Stomach smooth muscle (tissue), 2 donors: ENCODE results near the gene TOMM40.
"Not testable (repeated sequence)": the region's sequence is repeated elsewhere in the genome, so short reads cannot be mapped to it uniquely, and the experiment has no call there.

ENCODE experiments used
- H3K27ac ChIP-seq: one replicate; pipeline ENCODE4 v1.7.0; 2013; ENCODE audit warnings: mild to moderate bottlenecking, low read length, inconsistent platforms
- H3K27me3 ChIP-seq, 2 donors: one replicate each; pipeline ENCODE4 v1.7.0; 2013; ENCODE audit warnings: low read length in 2 of 2; ENCODE audit not compliant: insufficient read depth in 2 of 2, control insufficient read depth in 1 of 2
- H3K36me3 ChIP-seq, 2 donors: one replicate each; pipeline ENCODE4 v1.7.0; 2013; ENCODE audit warnings: low read length in 2 of 2; ENCODE audit not compliant: control insufficient read depth in 2 of 2, insufficient read depth in 2 of 2
- H3K4me1 ChIP-seq: one replicate; pipeline ENCODE4 v1.7.0; 2013; ENCODE audit warnings: low read length; ENCODE audit not compliant: control insufficient read depth, insufficient read depth
- H3K4me3 ChIP-seq, 2 donors: one replicate each; pipeline ENCODE4 v1.7.0; 2013; ENCODE audit warnings: low read length in 2 of 2
- H3K9ac ChIP-seq, 2 donors: one replicate each; pipeline ENCODE4 v1.7.0; 2013; ENCODE audit warnings: low read length in 2 of 2, mild to moderate bottlenecking in 1 of 2
- H3K9me3 ChIP-seq, 2 donors: one replicate each; pipeline ENCODE4 v1.7.0; 2013; ENCODE audit warnings: low read length in 2 of 2; ENCODE audit not compliant: control insufficient read depth in 2 of 2
- donor health status: healthy.
- donor health status: Pancreatic carcinoma.

Gene TOMM40

GRCh38 chr19:44855606-44856005 is 35.4 kb upstream of the TOMM40 start:
- Histone ChIP-seq H3K9ac (no peak overlapping the region), H3K27me3 (no peaks in the 10 kb centered on the region), H3K4me3 (no peak overlapping the region), H3K9me3 (no peaks in the 10 kb centered on the region), H3K27ac (no peak overlapping the region), H3K36me3 (peaks cover 0 to 8% of the 10 kb centered on the region in 2 donors), H3K4me1 (peaks cover 8% of the 10 kb centered on the region)

- no peaks in the 10 kb centered on the region for H3K9me3 ChIP-seq
- peaks cover 5% of the 10 kb centered on the region for H3K4me1 ChIP-seq
- H3K4me3 ChIP-seq: no peak overlapping the region
- no peaks in the 10 kb centered on the region for H3K27me3 ChIP-seq
- no peak overlapping the region for H3K27ac ChIP-seq
- no peak overlapping the region for H3K9ac ChIP-seq
- peaks cover 0 to 6% of the 10 kb centered on the region in 2 donors for H3K36me3 ChIP-seq
These were observed 34.5 kb upstream of the TOMM40 start for GRCh38 chr19:44856421-44857083.

DNA sequence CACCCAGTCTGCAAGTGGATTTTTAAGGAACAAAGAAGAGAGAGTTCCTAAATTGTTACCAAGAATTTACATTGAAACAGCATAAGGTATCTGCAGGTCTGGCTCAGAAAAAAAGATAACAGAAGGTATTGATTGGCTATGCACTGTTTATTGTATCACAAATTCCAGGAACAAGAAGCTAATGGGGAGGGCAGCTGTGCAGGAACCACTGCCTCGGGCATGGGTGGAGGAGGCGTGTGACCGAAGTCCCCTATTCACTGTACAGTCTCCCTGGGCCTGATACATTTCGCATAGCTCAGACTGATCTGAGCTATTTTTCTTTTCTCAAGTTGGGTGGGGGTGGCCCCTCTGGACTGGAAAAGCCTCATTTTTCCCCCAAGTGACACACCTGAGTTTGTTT is 33.2 kb upstream of the TOMM40 start:
- Histone ChIP-seq H3K4me1 (peaks cover 4% of the 10 kb centered on the region), H3K27ac (no peak overlapping the region), H3K9me3 (no peaks in the 10 kb centered on the region), H3K36me3 (peaks cover 0 to 6% of the 10 kb centered on the region in 2 donors), H3K4me3 (no peak overlapping the region), H3K27me3 (no peaks in the 10 kb centered on the region), H3K9ac (no peak overlapping the region)

DNA sequence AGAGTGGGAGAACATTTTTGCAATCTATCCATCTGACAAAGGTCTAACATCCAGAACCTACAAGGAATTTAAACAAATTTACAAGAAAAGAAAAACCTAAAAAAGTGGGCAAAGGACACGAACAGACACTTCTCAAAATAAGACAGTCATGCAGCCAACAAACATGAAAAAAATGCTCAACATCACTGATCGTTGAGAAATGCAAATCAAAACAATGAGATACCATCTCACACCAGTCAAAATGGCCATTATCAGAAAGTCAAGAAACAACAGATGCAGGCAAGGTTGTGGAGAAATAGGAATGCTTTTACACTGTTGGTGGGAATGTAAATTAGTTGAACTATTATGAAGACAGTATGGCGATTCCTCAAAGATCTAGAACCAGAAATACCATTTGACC is 29.5 kb upstream of the TOMM40 start:
- H3K4me1 ChIP-seq: not testable (repeated sequence)

GRCh38 chr19:44863990-44864389 is 27.1 kb upstream of the TOMM40 start:
- H3K27me3 ChIP-seq: no peaks in the 10 kb centered on the region

More for the DNA sequence above, 29.5 kb upstream of the TOMM40 start:
- not testable (repeated sequence) for H3K27ac ChIP-seq, H3K27me3 ChIP-seq, H3K9me3 ChIP-seq, H3K9ac ChIP-seq, H3K4me3 ChIP-seq
- peaks cover 11 to 14% of the 10 kb centered on the region in 2 donors for H3K36me3 ChIP-seq

GRCh38 chr19:44865196-44865767 is 25.8 kb upstream of the TOMM40 start:
- H3K36me3 ChIP-seq: peaks cover 13 to 16% of the 10 kb centered on the region in 2 donors
- H3K9me3 ChIP-seq: no peaks in the 10 kb centered on the region
- no peaks in the 10 kb centered on the region for H3K27me3 ChIP-seq
- H3K27ac ChIP-seq: no peak overlapping the region
- no peak overlapping the region for H3K9ac ChIP-seq
- peaks cover 2% of the 10 kb centered on the region for H3K4me1 ChIP-seq
- no peak overlapping the region for H3K4me3 ChIP-seq

More at GRCh38 chr19:44863990-44864389, 27.1 kb upstream of the TOMM40 start:
- Histone ChIP-seq H3K4me3 (no peak overlapping the region), H3K9ac (no peak overlapping the region), H3K36me3 (peaks cover 14 to 16% of the 10 kb centered on the region in 2 donors), H3K27ac (no peak overlapping the region), H3K4me1 (no peaks in the 10 kb centered on the region), H3K9me3 (no peaks in the 10 kb centered on the region)

GRCh38 chr19:44866664-44867063 is 24.4 kb upstream of the TOMM40 start:
- Histone ChIP-seq H3K4me1 (peaks cover 2% of the 10 kb centered on the region), H3K4me3 (no peak overlapping the region), H3K27me3 (no peaks in the 10 kb centered on the region), H3K27ac (no peak overlapping the region), H3K36me3 (peaks cover 15 to 18% of the 10 kb centered on the region in 2 donors), H3K9ac (no peak overlapping the region), H3K9me3 (no peaks in the 10 kb centered on the region)

GRCh38 chr19:44867578-44867977 is 23.5 kb upstream of the TOMM40 start:
- peaks cover 24 to 27% of the 10 kb centered on the region in 2 donors for H3K36me3 ChIP-seq

DNA sequence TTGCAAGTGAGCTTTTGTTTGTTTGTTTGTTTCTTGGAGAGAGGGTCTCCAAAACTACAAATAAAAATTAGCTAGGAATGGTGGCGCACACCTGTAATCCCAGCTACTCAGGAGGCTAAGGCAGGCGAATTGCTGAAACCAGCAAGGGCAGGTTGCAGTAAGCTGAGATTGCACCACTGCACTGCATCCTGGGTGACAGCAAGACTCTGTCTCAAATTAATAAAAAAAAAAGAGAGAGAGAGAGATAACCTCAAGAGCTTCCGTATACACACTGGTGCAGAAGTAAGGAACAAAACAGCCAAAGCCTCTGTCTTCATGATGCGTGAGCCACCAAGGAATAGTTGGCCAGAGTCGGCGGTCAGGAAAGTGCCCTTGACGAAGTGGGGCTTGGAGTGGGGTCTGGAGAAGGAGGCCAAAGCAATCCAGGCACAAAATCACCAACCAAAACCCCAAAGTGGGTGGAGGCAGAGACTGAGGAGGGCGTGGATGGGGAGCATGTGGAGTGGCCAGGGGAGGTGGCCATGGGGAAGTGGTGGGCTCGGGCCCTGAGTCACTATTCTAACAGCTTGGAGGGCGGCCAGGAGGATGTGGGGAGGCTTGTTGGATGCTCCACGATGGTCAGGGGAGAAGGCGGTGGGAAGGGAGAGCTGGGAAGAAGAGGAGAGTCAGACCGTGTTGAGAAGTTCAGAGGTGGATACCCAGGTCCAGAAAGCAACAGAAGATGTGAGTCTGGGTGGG is 21.2 kb upstream of the TOMM40 start:
- no peak overlapping the region for H3K4me3 ChIP-seq
- H3K36me3 ChIP-seq: peaks cover 39 to 45% of the 10 kb centered on the region in 2 donors
- peaks cover 2% of the 10 kb centered on the region for H3K4me1 ChIP-seq
- no peaks in the 10 kb centered on the region for H3K27me3 ChIP-seq
- peak overlapping the region in 1 of 2 donors; percentile 9 for H3K9ac ChIP-seq
- no peaks in the 10 kb centered on the region for H3K9me3 ChIP-seq
- no peak overlapping the region for H3K27ac ChIP-seq

More at GRCh38 chr19:44867578-44867977, 23.5 kb upstream of the TOMM40 start:
- Histone ChIP-seq H3K9ac (no peak overlapping the region), H3K27ac (no peak overlapping the region), H3K4me3 (no peak overlapping the region), H3K4me1 (peaks cover 2% of the 10 kb centered on the region), H3K27me3 (no peaks in the 10 kb centered on the region), H3K9me3 (no peaks in the 10 kb centered on the region)

- H3K4me3 ChIP-seq: no peak overlapping the region
- peaks cover 41 to 44% of the 10 kb centered on the region in 2 donors for H3K36me3 ChIP-seq
- no peak overlapping the region for H3K9ac ChIP-seq
- peaks cover 2% of the 10 kb centered on the region for H3K4me1 ChIP-seq
- no peaks in the 10 kb centered on the region for H3K27me3 ChIP-seq
- no peak overlapping the region for H3K27ac ChIP-seq
- no peaks in the 10 kb centered on the region for H3K9me3 ChIP-seq
These were observed 19.2 kb upstream of the TOMM40 start for GRCh38 chr19:44871809-44872208.
